ENCODE data around the gene INPP5A. TPM values are rescaled to one million over a fixed set of nuclear protein-coding genes. Genes with fewer than 3 reads are reported as not detected.
A peak's percentile ranks its signal among the peaks of the same experiment; 100 is the strongest.

INPP5A gene
- total RNA-seq, 3 donors from 2014 or later, result 26.6 to 50.6 (median 38.7) TPM

- H3K27me3 ChIP-seq, result no peaks in the 10 kb centered on the region
- no peaks in the 10 kb centered on the region for H3K4me1 ChIP-seq
- no peaks in the 10 kb centered on the region for H3K9me3 ChIP-seq
- TF ChIP-seq POLR2A (IDR thresholded peaks at IDR 0.05) (no peak), POLR2AphosphoS5 (IDR thresholded peaks at IDR 0.05) (no peak), CTCF (IDR thresholded peaks at IDR 0.05) (no peak)
- intact Hi-C loops (cut with DNase I; ENCODE audit: low total_unique reads), result no loop called here
- no peak overlapping the region for H3K27ac ChIP-seq
- no peaks in the 10 kb centered on the region for H3K36me3 ChIP-seq
- peak in 1 of 2 donors; percentile 46 for DNase-seq (ENCODE audit: low spot score in 2 of 2)
- H3K4me3 ChIP-seq, result no peak overlapping the region
Measured at GRCh38 chr10:132609211-132609610, 71.6 kb downstream of the INPP5A start.

- DNase-seq (ENCODE audit: low spot score in 2 of 2), result peak in 1 of 2 donors; percentile 45
- Histone ChIP-seq H3K9me3 (no peaks in the 10 kb centered on the region), H3K4me1 (no peaks in the 10 kb centered on the region), H3K4me3 (no peak overlapping the region), H3K27ac (no peak overlapping the region), H3K36me3 (no peaks in the 10 kb centered on the region), H3K27me3 (no peaks in the 10 kb centered on the region)
- intact Hi-C loops (cut with DNase I; ENCODE audit: low total_unique reads), result no loop called here
- TF ChIP-seq POLR2AphosphoS5 (IDR thresholded peaks at IDR 0.05), result no peak
- TF ChIP-seq POLR2A (IDR thresholded peaks at IDR 0.05), result no peak
- no peak for TF ChIP-seq CTCF (IDR thresholded peaks at IDR 0.05)
Measured at GRCh38 chr10:132610071-132610701, 72.6 kb downstream of the INPP5A start.

GRCh38 chr10:132611026-132611910 lies 73.7 kb downstream of the INPP5A start:
- DNase-seq (ENCODE audit: low spot score in 2 of 2), result peak in 1 of 2 donors; percentile 40
- no peak overlapping the region for H3K27ac ChIP-seq
- intact Hi-C loops (cut with DNase I; ENCODE audit: low total_unique reads), result no loop called here
- no peak overlapping the region for H3K4me3 ChIP-seq
- no peaks in the 10 kb centered on the region for H3K27me3 ChIP-seq
- H3K9me3 ChIP-seq, result no peaks in the 10 kb centered on the region
- no peaks in the 10 kb centered on the region for H3K4me1 ChIP-seq
- no peaks in the 10 kb centered on the region for H3K36me3 ChIP-seq
- no peak for TF ChIP-seq POLR2AphosphoS5 (IDR thresholded peaks at IDR 0.05)
- no peak for TF ChIP-seq POLR2A (IDR thresholded peaks at IDR 0.05)
- no peak for TF ChIP-seq CTCF (IDR thresholded peaks at IDR 0.05)

GRCh38 chr10:132611986-132612385 lies 74.4 kb downstream of the INPP5A start:
- Histone ChIP-seq H3K4me3 (no peak overlapping the region), H3K27me3 (no peaks in the 10 kb centered on the region), H3K36me3 (no peaks in the 10 kb centered on the region), H3K27ac (no peak overlapping the region), H3K9me3 (no peaks in the 10 kb centered on the region), H3K4me1 (no peaks in the 10 kb centered on the region)
- intact Hi-C loops (cut with DNase I; ENCODE audit: low total_unique reads), result no loop called here
- no peak for TF ChIP-seq POLR2A (IDR thresholded peaks at IDR 0.05)
- no peak for TF ChIP-seq POLR2AphosphoS5 (IDR thresholded peaks at IDR 0.05)
- no peak for TF ChIP-seq CTCF (IDR thresholded peaks at IDR 0.05)
- DNase-seq (ENCODE audit: low spot score in 2 of 2), result no peak
